Coronary artery (tissue), 2 donors: ENCODE results near the gene PLCB2.

Experiments
- DNase-seq: peaks from one replicate; pipeline ENCODE4 v3.0.0-alpha.2; 2017; ENCODE audit warnings: low spot score
- H3K27ac ChIP-seq, 2 donors: fragments of 200-600 bp; sonication (generic); one replicate each; pipeline ENCODE4 v1.5.1; 2016 to 2019
- H3K4me3 ChIP-seq: fragments of 200-600 bp; sonication (generic); 2 replicates; pipeline ENCODE4 v1.5.1; 2016; ENCODE audit warnings: mild to moderate bottlenecking, moderate library complexity
- TF ChIP-seq, protein P1 (sequence below): fragments of 200-600 bp; sonication (generic); IDR thresholded peaks from one replicate; pipeline ENCODE4 v1.5.1; 2019; ENCODE audit warnings: antibody characterized with exemption

Gene PLCB2

DNA sequence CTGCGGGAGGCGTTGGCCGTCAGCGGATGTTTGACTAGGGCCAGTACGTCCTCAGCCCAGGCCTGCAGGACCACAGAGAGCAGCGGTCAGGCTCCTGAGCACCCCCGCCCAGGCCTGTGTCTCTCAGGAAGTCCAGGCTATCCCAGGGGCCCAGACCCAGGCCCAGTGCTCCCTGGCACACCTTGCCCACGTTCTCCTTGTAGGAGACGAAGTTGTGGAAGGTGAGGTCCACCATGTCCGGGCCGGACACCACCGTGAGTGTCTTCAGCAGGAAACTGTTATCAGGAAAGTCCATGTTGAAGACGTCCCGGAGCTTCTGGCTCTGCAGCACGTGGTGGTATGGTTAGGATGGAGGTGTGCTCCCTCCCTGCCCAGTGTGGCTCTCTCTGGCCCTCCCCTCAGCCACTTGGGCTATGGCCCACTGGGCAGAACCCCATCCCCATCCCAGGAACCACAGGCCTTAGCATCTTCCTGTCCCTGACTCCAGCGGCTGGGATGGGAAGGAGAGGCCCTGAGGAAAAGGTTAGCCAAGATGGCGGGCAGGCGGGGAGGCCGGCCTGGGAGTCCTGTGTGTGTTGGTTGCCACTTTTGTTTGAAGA is 5.3 kb downstream of the PLCB2 start:
- no peak for DNase-seq
- no peak overlapping the region for H3K4me3 ChIP-seq
- no peak overlapping the region for H3K27ac ChIP-seq
- TF ChIP-seq, protein P1, sequence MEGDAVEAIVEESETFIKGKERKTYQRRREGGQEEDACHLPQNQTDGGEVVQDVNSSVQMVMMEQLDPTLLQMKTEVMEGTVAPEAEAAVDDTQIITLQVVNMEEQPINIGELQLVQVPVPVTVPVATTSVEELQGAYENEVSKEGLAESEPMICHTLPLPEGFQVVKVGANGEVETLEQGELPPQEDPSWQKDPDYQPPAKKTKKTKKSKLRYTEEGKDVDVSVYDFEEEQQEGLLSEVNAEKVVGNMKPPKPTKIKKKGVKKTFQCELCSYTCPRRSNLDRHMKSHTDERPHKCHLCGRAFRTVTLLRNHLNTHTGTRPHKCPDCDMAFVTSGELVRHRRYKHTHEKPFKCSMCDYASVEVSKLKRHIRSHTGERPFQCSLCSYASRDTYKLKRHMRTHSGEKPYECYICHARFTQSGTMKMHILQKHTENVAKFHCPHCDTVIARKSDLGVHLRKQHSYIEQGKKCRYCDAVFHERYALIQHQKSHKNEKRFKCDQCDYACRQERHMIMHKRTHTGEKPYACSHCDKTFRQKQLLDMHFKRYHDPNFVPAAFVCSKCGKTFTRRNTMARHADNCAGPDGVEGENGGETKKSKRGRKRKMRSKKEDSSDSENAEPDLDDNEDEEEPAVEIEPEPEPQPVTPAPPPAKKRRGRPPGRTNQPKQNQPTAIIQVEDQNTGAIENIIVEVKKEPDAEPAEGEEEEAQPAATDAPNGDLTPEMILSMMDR: no peak

DNA sequence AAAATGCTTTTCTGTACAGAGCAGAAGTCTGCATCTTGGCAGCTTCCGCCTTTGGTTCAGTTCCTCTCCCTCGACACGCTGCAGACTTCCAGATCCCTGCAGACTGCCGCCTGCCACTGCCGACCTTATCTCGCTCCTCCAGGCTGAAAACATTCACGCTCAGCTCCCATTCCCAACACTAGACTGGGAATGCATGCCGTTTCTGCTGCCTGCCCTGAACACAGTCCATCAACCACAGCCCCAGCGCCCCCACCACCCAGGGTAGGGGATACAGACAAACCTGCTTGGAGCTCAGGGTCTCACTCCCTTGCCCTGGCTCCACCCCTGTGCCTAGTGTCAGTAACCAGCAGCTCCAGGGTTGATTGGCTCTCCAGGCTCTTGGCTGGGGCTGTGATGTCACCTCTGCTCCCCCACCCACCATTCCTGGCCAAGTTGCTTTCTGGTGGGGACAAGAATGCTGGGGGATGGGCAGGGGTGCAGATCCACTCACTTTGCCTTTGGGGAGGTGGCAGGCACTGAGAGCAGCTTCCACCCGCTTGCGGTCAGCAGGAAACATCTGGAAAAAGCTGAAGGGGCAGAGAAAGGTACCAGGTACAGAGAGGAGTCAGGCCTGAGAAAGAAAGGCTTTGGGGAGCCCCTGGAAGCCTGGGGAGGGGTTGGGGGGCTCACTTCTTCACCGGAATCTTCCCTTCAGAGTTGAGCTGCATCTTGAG is 6.1 kb downstream of the PLCB2 start:
- Histone ChIP-seq H3K4me3 (no peak overlapping the region), H3K27ac (no peak overlapping the region)
- no peak for DNase-seq
- TF ChIP-seq, protein P1: no peak

DNA sequence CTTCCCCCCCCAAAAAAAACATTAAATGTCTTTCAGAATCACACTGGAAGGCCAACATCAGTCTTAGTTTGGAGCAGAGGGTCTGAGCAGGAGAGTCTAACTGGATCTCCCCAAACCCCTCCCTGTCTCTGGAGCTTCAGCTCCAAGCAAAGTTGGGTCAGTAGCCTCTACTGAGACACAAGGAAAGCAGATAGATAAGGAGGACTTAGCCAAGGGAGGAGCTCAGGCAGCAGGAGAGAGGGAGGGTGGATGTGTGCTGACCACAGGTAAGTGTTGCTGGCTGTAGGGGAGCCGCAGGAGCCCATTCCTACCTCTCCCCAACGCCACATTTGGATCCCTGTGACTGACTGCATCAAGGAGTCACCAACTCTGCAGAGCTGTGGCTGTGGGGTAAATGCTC is 7.0 kb downstream of the PLCB2 start:
- no peak for DNase-seq
- TF ChIP-seq, protein P1: no peak
- Histone ChIP-seq H3K27ac (no peak overlapping the region), H3K4me3 (no peak overlapping the region)

DNA sequence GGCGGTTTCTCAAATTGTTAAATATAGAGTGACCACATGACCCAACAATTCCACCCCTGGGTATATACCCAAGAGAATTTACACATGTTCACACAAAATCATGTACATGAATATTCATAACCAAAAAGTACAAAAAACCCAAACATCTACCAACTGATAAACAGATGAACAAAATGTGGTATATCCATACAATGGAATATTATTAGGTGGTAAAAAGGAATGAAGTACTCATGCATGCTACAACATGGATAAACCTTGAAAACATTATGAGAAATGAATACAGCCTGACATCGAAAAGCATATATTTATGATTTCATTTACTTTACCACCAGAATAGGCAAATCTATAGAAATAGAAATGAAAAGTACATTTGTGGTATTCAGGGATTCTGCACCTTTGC is 7.4 kb downstream of the PLCB2 start:
- TF ChIP-seq, protein P1: no peak
- Histone ChIP-seq H3K4me3 (no peak overlapping the region), H3K27ac (no peak overlapping the region)
- DNase-seq: no peak

DNA sequence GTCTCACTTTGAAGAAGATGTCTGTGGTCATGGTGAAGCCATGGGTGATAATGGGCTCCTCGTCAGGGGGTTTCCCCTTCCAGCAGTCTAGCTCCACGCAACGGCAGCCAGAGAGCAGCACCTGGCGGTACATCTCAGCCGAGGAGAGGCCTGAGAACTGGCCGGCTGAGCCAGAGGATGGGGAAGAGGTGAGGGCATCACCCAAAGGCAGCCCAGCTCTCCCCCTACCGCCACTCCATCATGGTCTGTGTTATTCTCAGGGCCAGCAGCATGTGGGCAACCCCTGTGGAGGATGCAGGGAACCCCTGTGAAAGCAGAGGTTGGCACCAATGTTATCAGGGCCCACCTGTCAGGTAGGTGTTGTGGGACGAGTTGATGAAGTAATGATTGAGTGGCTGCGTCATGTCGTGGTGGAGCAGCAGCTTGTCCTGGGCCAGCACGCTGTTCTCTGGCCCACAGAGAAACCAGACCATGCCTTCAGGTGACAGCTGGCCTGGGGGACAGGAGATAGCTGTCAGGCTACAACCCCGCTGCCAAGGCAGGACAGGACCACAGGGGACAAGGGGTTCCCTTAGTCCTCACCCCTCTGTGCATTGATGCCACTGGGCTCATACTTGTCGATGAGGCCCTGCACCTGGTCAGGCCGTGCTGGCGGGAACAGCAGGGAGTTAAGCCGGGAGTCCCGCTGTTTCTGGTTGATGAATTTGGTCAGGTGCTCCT is 9.4 kb downstream of the PLCB2 start:
- Histone ChIP-seq H3K4me3 (no peak overlapping the region), H3K27ac (no peak overlapping the region)
- no peak for DNase-seq
- TF ChIP-seq, protein P1: no peak

DNA sequence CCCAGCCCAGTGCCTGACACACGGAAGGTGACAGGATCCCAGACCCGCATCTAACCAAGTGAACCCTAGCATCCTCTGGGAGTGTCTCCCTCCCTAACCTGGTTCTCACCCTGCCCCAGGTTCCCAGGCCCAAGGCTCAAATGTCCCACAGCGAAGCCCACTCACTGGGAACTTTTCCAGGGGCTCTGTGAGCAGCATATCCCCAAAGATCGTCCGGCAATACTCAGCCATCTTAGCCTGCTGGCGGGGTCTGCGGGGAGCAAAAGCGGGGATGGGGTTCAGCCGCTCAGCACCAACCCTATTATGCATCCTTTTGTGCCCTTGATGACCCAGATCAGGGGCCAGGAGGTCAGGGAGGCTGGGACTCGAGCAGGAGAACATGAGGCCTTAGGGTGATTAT is 10.4 kb downstream of the PLCB2 start:
- no peak for DNase-seq
- Histone ChIP-seq H3K27ac (no peak overlapping the region), H3K4me3 (no peak overlapping the region)
- TF ChIP-seq, protein P1: no peak
